OCI-LY7 (cell line): Measurements from ENCODE around the gene CCDC91.

Source experiments
- EZH2phosphoT487 ChIP-seq: fragments of 200-600 bp; sonication (generic); IDR thresholded peaks from 2 replicates; pipeline ENCODE4 v1.6.1; 2018; ENCODE audit warnings: low read depth, borderline replicate concordance, mild to moderate bottlenecking, mixed run types, antibody characterized with exemption, low read length, moderate library complexity, mixed read lengths
- TF ChIP-seq, protein P1 (sequence below): fragments of 200-600 bp; sonication (generic); conservative IDR thresholded peaks from 2 replicates; pipeline ENCODE4 v1.5.1; 2014; ENCODE audit warnings: mild to moderate bottlenecking, antibody characterized with exemption, low read length, moderate library complexity, mixed read lengths

DNA sequence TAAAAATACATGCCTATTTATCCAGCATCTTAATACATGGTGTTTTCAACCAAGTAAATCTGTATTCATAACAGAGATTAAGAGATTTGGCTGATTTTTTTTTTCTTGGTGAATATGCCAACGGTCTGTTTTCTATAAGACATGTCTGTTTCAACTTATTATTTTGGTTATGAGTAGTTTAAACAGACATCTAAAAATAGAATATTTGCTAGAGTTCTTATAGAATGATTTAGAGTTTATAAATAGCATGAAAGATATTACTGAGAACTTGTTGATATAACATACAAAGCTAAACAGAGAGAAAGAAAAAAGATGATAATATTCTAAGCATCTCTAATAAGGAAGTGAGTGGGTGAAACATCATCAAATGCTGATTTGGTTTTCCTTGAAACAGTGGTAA lies 199.9 kb downstream of the CCDC91 start:
- TF ChIP-seq, protein P1, sequence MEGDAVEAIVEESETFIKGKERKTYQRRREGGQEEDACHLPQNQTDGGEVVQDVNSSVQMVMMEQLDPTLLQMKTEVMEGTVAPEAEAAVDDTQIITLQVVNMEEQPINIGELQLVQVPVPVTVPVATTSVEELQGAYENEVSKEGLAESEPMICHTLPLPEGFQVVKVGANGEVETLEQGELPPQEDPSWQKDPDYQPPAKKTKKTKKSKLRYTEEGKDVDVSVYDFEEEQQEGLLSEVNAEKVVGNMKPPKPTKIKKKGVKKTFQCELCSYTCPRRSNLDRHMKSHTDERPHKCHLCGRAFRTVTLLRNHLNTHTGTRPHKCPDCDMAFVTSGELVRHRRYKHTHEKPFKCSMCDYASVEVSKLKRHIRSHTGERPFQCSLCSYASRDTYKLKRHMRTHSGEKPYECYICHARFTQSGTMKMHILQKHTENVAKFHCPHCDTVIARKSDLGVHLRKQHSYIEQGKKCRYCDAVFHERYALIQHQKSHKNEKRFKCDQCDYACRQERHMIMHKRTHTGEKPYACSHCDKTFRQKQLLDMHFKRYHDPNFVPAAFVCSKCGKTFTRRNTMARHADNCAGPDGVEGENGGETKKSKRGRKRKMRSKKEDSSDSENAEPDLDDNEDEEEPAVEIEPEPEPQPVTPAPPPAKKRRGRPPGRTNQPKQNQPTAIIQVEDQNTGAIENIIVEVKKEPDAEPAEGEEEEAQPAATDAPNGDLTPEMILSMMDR: no peak
- TF ChIP-seq EZH2phosphoT487: no peak
